ENCODE data around the gene TSPAN17.

Gene TSPAN17

DNA sequence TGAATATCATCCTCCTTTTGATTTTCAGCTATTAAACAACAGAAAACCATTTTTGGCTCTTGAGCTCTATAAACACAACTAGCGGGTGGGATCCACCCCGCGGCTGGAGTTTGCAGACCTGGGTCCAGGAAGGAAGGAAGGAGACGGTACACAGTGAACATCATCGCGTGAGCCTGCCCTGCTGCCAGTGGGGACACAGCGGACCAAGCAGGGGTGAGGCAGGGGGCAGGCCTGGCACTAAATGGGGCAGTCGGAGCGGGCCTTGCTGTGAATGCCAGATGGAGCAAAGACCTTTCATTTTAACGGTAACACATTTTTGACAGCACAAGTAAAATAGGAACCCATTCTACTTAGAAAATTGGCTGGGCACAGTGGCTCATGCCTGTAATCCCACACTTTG is 14.4 kb downstream of the TSPAN17 start:
- no peak for DNase-seq

DNA sequence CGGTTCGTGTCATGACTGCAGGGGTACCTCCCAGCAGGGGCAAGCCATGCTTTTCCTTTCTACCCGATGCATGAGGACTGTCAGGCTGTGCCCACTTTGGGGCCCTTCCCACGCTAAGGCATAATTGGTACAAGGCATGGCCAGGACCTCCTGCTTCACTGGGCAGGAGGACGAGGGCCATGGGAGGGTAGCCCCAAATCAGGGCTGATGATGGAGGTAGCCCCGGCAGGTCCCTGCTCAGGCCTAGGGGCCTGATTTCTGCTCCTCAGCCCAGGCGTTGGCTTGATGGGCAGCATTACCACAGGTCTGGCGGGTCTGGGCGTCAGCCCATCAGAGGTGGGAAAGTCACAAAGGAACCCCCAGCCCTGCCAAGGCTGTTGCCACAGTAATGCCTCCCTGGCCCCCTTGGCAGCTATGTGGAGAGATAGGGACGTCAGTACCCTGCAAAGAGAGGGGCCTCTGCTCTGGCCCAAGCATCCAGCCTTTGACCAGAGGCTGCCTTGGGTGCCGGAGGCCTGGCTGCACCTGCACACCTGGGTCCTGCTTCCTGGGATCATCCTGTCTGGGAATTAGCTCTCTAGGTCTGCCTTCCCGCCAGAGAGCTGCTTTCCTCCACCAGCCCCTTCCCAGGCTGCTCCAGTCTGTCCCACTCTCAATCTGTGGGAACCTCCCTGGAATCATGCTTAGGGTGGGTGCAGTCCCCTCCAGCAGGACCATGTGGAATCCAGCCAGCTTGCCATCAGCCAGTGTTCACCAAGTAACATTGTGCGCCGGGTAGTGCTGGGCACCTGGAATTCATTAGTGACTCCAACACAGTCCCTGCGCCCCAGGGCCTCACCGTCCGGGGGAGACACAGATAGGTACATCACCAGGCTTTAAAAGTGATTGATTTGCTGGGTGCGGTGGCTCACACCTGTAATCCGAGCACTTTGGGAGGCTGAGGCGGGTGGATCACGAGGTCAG is 15.4 kb downstream of the TSPAN17 start:
- DNase-seq, result no peak

DNA sequence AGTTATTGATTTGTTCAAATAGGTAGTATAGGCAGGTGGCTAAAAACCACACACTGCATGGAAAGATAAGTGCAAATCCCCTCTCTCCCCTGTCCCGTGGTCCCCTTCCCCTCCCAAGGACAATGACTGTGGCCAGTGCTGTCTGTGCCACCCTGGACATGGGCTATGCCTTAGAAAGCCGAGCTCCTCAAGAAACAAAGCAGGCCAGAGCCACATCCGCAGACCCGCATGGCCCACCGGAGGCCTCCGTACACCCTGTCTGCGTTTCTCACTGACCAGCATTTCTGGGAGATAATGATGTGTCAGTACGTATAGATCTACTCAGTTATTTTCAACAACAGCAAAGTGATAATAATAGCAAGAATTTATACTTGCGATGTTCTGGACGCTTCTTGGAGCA is 16.3 kb downstream of the TSPAN17 start:
- DNase-seq, result no peak

DNA sequence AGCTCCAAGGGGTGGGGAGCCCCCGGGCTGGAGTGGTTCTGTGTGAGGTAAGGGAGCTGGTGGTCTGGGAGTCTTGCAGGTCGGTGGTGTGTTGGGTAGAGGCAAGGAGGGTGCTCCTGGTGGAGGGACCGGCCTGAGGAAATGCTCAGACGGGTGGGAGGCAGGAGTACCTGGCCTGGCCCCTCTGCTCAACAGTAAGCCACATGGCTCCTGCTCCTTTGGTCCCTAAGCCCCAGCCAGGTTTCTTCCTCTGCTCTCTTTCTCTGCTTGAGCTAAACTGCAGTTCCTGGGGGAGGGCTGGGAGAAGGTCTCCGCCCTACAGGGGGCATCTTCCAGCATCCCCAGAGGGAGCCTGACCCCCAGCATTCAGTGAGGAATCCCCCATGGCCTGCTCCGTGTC is 17.2 kb downstream of the TSPAN17 start:
- DNase-seq, result no peak

- no peak for DNase-seq
Measured at GRCh38 chr5:176664886-176665285, 17.6 kb downstream of the TSPAN17 start.

GRCh38 chr5:176665517-176665916 is 18.2 kb downstream of the TSPAN17 start:
- no peak for DNase-seq

DNA sequence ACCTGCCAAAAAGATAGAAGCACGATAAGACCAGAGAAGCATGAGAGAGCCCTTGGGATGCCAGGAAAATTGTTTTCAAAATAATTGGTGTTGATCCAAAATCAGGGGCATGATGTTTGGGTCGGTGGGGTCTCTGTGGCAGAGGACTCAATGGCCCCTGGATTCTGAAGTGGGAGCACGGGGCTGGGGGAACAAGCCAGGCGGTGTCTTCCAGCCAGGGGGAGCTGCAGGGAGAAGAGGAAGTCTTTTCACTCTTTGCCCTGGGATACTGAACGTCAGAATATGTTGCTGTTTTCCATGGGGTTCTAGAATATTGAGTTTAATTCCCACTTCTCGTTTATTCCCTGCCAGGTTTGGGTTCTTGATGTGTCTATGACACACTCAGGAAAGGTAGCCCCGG is 20.4 kb downstream of the TSPAN17 start:
- DNase-seq, result no peak

DNA sequence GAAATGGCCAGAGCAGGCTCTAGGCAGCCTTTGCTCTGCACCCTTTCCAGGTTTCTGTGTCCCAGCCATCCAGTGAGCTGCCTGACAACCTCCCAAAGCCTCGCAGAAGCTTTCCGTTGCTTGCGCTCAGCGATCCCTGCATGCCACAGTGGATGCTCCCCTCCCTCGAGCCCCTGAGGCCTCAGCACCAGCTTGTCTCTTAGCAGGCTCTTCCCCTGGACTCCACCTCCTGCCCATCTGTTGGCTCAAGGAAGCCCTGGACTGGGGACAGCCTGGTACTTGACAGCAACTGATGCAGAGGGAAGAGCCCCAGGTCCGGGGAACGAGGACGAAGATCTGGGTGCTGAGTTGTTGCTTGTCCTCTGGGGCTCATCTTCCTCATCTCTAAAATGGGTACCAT is 23.2 kb downstream of the TSPAN17 start:
- no peak for DNase-seq

DNA sequence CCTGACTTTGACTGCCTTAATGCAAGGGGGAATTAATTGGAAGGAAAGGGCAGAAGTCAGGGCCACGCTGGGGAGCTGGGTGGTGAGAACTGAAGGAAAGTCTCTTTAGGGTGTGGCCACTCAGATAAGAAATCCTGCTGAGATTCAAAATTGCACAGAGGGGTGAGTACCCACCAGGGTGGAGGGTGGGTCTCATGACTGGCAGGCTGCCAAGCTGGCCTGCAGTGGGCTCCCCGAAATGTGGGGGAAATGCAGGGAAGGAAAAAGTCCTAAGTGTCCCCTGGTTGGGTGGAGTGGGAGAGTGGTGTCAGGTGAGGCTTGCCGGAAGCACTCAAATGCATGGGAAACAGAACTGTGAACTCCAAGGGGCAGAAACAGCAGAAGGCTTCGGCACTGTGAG is 24.1 kb downstream of the TSPAN17 start:
- DNase-seq, result no peak

GRCh38 chr5:176671890-176672747 is 24.8 kb downstream of the TSPAN17 start:
- DNase-seq, result no peak

- no peak for DNase-seq
Measured at GRCh38 chr5:176673651-176674583, 26.6 kb downstream of the TSPAN17 start.

DNA sequence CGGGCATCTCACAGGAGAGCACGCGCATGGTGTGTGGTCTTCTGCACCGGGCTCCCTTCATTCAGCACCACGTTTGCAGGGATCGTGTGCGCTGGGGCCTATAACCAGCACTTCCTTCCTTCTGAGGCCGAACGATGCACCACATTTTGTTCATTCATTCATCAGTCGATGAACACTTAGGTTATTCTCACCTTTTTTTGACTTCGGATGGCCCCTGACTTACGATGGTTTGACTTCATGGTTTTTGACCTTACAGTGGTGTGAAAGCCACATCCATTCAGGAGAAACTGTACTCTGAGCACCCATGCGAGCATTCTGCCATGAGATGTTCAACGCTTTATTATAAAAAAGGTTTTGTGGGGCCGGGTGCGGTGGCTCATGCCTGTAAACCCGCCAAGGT is 27.5 kb downstream of the TSPAN17 start:
- no peak for DNase-seq

DNA sequence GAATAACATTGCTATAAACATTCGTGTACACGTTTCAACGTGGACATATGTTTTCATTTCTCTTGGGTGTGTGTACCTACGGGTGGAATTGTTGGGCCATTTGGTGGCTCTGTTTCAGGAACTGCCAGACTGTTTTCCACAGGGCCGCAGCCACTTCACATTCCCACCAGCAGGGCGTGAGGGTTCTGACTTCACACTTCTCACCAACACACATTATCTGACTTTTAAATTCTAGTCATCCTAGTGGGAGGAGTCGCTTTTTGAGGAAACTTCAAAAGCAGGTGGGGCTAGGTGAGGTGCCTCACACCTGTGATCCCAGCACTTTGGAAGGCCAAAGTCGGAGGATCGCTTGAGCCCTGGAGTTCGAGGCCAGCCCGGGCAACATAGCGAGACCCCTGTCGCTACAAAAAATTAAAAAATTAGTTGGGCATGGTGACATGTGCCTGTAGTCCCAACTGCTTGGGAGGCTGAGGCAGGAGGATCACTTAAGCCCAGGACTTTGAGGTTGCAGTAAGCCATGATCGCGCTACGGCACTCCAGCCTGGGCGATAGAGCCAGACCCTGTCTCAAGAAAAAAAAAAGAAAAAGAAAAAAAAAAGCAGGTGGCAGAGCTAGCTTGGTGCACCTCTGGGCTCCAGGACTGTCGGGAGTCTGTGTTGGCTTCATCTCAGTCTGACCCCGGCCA is 28.5 kb downstream of the TSPAN17 start:
- DNase-seq, result no peak

GRCh38 chr5:176676361-176676824 is 29.1 kb downstream of the TSPAN17 start:
- DNase-seq, result no peak

DNA sequence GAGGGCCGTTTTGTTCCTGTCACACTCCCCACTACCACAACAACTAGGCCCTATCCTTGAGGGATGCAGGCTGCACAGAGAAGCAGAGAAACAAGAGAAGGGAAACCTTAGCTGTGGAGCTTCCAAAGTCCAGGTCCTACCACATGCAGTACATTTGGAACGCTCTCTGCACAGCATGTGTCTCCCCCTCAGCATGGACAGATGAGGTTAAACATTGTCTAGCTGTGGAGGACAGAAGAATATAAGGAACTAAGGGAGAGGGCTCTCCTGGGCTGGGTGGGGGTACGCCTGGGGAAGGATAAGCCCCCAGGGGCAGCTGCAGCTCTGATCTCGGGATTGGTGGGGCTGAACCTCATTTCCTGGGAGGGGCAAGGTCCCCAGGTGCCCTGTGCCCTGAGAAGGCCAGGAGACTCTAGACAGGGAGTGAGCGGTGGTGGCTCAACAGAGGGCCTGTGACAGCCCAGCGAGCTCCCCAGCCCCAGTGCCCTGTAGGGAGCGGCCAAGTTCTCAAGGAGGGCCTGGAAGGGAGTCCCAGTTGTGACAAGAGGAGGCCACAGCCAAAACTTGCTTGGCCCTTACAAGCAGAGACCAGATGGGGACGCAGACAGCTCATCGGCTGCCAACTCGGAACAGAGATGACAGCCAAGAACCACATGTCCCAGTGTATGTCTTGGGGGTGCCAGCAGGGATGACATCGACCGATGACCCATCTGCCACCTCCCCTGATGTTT is 30.1 kb downstream of the TSPAN17 start:
- DNase-seq, result no peak

GRCh38 chr5:176678584-176678983 is 31.3 kb downstream of the TSPAN17 start:
- no peak for DNase-seq

DNA sequence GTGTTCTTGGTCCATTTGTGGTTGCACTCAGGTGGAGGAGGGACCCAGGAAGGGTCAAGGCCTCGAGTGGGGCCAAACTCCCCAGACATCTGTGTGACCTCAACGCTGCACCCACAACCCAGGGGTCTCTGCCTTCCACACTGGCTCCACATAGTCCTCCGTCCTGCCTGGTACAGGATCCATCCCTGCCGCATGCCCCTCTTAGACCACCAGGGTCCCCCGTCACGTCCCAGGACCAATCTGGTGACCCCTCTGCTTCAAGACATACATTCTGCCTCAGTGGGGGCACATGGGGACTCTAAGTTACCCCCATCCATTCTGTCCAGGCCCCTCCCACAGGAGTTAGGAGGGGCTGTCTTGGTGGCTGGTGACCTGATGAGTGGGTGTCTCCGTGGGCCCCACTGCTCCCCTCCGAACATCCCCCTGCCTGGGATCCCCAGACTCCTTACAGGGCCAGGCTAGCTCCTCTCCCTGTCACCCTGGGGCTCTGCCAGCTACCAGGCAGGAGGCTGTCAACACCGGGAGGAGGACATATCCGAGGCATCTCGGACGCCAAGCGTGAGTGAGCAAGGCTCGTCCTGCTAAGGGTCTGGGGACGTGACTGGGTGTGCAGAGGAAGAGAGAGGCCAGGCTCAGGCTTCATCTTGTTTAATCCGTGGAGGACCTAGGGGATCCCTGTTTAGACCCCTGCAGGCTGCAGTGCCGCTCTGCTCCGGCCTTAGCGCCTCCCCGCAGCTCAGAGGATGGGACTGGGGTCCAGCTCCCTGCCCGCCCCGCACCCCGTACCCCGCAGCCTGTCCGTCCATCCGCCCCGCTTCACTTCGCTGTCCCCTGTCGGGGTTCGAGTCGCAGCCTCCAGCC is 32.3 kb downstream of the TSPAN17 start:
- no peak for DNase-seq

DNA sequence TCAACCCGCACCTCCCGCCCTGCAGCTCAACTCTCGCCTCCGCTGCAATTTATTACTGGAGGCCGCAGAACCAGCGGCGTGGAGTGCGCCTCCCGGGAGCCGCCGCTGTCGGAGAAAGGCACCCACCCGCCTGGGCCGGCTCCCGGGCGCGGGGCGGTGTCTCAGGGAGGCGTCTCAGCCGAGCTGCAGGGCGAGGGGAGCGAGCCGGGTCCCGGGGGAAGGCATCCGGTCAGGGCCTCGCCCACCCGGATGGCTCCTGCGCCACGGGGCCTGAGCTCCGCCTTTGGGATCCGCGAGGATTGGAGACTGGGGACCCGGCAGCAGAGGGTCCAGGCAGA is 32.9 kb downstream of the TSPAN17 start:
- no peak for DNase-seq

GRCh38 chr5:176682016-176682531 is 34.8 kb downstream of the TSPAN17 start:
- no peak for DNase-seq

GRCh38 chr5:176685010-176685409 is 37.7 kb downstream of the TSPAN17 start:
- no peak for DNase-seq

All from NCI-H510A (cell line).